LNCAP (cell line): Measurements from ENCODE around the gene MT1E.

Source experiments
- TF ChIP-seq, protein P1 (sequence below): fragments of 450-650 bp; IDR thresholded peaks from 2 replicates; pipeline ENCODE4 v1.5.1; 2017; ENCODE audit warnings: mild to moderate bottlenecking

The MT1E gene

DNA sequence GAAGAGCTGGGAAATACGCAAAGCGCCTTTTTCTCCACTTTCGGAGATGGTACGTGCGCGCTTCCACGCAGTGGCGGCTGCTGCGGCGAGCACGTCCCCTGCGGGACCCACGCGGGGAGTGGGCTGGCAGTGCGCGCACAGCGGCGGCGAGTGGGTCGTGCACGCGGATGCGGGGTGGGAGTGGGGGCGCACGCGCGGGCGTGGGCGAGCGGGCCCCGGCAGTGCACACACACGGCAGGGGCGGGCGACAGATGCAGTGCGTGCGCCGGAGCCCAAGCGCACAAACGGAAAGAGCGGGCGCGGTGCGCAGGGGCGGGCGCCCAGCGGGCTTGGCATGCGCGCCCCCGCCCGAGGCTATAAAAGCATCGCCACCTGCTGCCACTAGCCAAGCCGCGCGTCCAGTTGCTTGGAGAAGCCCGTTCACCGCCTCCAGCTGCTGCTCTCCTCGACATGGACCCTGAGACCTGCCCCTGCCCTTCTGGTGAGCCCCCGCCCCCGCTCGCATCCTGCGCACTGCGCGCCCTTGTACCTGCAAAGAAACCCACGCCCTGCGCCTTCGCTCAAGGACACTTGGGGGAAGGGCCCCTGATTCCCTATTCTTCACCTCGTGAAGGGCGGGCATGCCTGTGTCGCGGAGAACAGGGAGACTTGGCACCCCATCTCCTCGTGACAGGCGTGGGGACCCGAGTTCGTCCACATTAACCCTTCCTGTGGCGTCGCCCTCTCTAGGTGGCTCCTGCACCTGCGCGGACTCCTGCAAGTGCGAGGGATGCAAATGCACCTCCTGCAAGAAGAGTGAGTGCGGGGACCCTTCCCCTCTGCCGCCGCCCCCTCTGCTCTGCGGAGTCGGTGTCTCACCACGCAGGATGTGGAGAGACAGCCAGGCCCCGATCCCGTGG lies 36.2 kb upstream of the MT1E start, which contains the start of gene MT3:
MT3 (plus strand) TSS at position 388 of the 899 bp plus-strand sequence; CDS start at position 451, 63 bp downstream.
- TF ChIP-seq, protein P1, sequence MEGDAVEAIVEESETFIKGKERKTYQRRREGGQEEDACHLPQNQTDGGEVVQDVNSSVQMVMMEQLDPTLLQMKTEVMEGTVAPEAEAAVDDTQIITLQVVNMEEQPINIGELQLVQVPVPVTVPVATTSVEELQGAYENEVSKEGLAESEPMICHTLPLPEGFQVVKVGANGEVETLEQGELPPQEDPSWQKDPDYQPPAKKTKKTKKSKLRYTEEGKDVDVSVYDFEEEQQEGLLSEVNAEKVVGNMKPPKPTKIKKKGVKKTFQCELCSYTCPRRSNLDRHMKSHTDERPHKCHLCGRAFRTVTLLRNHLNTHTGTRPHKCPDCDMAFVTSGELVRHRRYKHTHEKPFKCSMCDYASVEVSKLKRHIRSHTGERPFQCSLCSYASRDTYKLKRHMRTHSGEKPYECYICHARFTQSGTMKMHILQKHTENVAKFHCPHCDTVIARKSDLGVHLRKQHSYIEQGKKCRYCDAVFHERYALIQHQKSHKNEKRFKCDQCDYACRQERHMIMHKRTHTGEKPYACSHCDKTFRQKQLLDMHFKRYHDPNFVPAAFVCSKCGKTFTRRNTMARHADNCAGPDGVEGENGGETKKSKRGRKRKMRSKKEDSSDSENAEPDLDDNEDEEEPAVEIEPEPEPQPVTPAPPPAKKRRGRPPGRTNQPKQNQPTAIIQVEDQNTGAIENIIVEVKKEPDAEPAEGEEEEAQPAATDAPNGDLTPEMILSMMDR, result no peak

DNA sequence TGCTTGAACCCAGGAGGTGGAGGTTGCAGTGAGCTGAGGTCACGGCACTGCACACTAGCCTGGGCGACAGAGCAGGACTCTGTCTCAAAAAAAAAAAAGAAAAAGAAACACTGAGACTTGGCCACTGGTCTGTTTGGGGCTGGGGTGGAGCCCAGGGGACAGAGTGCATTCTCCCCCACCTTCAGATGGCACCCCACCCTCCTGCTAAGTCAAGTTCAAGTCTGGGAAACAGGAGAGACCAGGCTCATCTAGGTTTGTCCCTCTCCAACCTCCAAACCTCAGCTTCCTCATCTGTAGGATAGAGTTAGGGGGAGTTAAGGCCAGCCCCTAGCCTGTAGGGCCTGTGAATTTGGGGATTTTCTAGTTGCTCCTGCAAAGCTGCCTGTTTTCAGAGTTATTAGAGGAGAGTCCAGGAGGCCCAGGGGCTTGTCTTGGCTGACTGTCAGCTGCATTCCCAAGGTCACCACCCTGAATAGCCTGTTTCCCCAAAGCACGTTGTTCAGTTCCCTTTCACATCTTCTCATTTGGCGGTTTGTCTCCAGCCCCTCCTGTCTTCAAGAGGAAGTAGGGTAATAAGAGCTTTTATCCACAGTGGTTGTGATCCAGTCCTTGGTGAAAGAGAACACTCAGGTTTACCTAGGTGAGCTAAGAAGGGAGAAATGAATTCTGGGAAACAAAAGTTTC lies 34.1 kb upstream of the MT1E start:
- TF ChIP-seq, protein P1, result no peak

DNA sequence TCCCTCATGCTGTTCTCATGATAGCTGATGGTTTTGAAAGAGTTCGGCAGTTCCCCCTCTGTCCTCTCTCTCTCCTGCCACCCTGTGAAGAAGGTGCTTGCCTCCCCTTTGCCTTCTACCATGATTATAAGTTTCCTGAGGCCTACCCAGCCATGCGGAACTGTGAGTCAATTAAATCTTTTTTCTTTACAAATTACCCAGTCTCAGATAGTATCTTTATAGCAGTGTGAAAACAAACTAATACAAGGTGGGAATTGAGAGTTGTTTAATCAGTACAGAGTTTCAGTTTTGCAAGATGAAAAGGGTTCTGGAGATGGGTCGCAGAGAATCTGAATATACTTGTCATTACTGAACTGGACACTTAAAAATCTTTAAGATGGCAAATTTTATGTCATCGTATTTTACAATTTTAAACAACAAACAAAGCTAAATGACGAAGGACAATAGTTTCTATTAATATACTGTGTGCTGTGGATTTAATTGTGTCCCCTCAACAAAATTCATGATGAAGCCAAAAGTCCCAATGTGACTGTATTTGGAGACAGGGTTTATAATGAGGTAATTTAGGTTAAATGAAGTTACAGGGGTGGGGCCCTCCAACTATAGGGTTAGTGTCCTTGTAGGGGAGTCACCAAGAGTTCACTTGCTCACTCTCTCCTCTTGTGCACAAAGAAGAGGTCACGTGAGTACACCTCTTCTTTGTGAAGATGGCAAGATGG lies 31.8 kb upstream of the MT1E start:
- TF ChIP-seq, protein P1, result no peak

DNA sequence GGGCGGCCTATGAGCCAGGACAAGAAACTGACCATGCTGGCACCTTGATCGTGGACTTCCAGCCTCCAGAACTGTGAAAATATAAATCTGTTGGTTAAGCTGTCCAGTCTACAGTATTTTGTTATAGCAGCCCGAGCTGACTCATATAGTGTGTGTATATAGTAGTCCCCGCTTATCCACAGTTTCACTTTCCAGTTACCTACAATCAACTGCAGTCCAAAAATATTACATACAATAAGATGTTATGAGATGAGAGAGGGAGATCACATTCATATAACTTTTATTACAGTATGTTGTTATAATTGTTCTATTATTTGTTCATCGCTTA lies 31.3 kb upstream of the MT1E start:
- TF ChIP-seq, protein P1, result no peak

DNA sequence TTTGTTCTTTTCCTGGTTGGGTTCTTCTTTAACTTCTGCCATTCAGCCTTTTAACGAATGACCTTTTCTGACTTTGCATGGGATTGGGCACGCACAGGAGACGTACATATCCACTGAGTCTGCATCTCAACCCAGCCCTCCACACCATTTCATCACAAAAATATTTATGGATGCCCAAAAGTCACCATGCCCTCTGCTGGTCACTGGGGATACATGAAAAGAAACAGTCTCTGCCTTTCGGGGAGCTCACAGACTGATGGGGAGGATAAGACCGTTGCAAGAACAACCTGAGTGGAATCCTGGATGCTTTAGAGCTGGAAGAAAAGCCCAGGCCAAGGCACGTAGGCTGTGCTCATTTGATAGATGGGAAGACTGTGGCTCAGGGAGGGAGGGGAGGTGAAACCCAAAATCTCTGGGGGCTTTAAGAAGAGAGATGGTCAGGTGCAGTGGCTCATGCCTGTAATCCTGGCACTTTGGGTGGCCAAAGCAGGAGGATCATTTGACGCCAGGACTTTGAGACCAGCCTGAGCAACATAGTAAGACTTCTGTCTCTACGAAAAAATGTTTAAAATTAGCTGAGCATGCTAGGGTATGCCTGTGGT lies 25.1 kb upstream of the MT1E start:
- TF ChIP-seq, protein P1, result peak; percentile 78

DNA sequence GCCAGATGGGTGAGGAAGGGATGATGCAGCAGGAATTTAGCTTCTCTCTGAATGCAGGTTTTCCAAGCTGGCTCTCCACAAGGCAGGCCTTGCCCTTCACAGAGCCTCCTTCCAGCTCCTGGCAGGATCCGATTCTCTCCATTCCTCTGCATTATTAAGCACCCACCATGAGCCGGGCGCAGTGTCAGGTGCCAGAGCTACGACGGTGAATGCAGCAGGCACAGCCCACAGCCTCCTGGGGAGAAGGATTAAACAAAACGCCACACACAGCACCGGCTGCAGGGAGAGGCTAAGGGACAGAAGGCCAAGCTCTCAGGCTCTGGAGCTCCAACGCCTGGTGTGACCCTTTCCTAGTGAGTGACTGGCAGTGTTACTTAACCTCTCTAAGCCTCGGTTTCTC lies 24.3 kb upstream of the MT1E start:
- TF ChIP-seq, protein P1, result no peak

DNA sequence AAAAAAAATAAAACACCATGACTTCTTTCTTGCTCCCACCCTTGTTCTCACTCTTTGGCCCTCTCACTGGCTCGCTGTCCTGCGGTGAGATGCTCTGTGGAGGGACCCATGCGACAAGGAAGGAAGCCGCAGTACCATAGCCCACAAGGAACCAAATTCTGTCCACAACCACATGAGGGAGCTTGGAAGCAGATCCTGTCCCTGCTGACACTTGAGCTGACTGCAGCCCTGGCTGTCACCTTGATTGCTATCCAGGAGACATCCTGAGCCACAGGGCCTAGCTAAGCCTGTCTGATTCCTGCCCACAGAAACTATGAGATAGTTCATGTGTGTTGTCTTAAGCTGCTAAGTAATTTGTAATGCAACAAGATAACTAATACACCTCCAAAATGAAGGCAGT lies 22.0 kb upstream of the MT1E start:
- TF ChIP-seq, protein P1, result peak; percentile 41; the same call in 1 of the 2 replicates
